Measurements from ENCODE around the gene LETM1. TPM values are rescaled to one million over a fixed set of nuclear protein-coding genes. Genes with fewer than 3 reads are reported as not detected.
A peak's percentile ranks its signal among the peaks of the same experiment; 100 is the strongest.

The LETM1 gene
- total and polyA plus RNA-seq, 2 of the 13 experiments (the other 11 are each of a cell fraction or from before 2014, with no cell fraction given): 9.7 to 41.6 TPM

GRCh38 chr4:1784789-1785591 is 71.0 kb downstream of the LETM1 start (continued):
- TF ChIP-seq HNF4A (CRISPR knock-in tag; IDR thresholded peaks at IDR 0.05) (peak; percentile 78), ATM (IDR thresholded peaks at IDR 0.05; ENCODE audit: borderline replicate concordance) (no peak), ZNF280D (CRISPR knock-in tag; IDR thresholded peaks at IDR 0.05) (no peak), ZNF770 (CRISPR knock-in tag; IDR thresholded peaks at IDR 0.05) (no peak), ARID5B (CRISPR knock-in tag; IDR thresholded peaks at IDR 0.05) (peak; percentile 67), ZNF543 (CRISPR knock-in tag; IDR thresholded peaks at IDR 0.05) (peak; percentile 96), NKX3-1 (CRISPR knock-in tag; IDR thresholded peaks at IDR 0.05) (no peak), HCFC1 (IDR thresholded peaks at IDR 0.05; ENCODE audit: low read depth, low read length) (no peak), THAP7 (CRISPR knock-in tag; IDR thresholded peaks at IDR 0.05) (0 out of 2 replicates have a peak, but pooled peaks have one; percentile 16), ZNF143 (CRISPR knock-in tag; IDR thresholded peaks at IDR 0.05) (peak; percentile 91), IRF2 (CRISPR knock-in tag; IDR thresholded peaks at IDR 0.05) (no peak)
